GM12873 (cell line): Measurements from ENCODE around the gene RPS19.
A peak's percentile ranks its signal among the peaks of the same experiment; 100 is the strongest.

Experiments
- TF ChIP-seq, protein P1 (sequence below): IDR thresholded peaks from 2 replicates; pipeline ENCODE4 v1.5.1; 2012; ENCODE audit warnings: low read depth, mild to moderate bottlenecking, moderate library complexity, low read length, control low read depth; ENCODE audit not compliant: insufficient read depth; ENCODE audit errors: missing control alignments

The RPS19 gene

GRCh38 chr19:41889896-41890295, 29.8 kb downstream of the RPS19 start:
- TF ChIP-seq, protein P1, sequence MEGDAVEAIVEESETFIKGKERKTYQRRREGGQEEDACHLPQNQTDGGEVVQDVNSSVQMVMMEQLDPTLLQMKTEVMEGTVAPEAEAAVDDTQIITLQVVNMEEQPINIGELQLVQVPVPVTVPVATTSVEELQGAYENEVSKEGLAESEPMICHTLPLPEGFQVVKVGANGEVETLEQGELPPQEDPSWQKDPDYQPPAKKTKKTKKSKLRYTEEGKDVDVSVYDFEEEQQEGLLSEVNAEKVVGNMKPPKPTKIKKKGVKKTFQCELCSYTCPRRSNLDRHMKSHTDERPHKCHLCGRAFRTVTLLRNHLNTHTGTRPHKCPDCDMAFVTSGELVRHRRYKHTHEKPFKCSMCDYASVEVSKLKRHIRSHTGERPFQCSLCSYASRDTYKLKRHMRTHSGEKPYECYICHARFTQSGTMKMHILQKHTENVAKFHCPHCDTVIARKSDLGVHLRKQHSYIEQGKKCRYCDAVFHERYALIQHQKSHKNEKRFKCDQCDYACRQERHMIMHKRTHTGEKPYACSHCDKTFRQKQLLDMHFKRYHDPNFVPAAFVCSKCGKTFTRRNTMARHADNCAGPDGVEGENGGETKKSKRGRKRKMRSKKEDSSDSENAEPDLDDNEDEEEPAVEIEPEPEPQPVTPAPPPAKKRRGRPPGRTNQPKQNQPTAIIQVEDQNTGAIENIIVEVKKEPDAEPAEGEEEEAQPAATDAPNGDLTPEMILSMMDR = no peak

DNA sequence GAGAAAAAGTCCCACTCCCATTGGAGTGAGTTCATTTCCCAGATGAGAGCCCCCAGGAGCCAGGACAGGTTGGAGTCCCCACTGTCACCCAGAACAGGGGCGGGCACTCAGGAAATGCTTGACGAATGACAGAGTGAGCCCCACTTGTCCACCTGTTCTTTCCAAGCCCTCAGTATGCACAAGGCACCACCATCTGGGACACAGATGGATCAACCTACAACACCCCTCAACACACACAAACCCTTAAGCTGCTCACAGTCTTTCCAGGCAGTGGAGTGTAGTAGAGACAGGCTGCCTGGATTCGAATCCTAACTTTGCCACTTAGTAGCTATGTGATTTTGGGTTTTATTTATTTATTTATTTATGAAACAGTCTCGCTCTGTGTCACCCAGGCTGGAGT, 30.9 kb downstream of the RPS19 start:
- TF ChIP-seq, protein P1 = no peak

- TF ChIP-seq, protein P1 = no peak
These were observed 32.3 kb downstream of the RPS19 start for GRCh38 chr19:41892173-41892902.

DNA sequence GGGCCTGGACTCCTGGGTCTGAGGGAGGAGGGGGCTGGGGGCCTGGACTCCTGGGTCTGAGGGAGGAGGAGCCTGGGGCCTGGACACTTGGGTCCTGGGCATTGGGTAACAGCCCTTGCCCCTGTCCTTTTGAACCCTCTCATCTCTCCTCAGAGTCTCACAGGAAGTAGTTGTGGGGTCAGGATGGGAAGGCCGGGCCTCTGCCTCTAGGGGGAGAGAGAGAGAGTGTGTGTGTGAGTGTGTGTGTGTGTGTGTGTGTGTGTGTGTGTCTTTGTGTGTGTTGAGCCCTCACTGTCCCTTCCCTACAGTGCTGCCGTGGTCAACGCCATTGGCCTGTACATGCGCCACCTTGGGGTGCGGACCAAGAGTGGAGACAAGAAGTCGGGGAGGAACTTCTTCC, 33.8 kb downstream of the RPS19 start:
- TF ChIP-seq, protein P1 = peak; percentile 38

DNA sequence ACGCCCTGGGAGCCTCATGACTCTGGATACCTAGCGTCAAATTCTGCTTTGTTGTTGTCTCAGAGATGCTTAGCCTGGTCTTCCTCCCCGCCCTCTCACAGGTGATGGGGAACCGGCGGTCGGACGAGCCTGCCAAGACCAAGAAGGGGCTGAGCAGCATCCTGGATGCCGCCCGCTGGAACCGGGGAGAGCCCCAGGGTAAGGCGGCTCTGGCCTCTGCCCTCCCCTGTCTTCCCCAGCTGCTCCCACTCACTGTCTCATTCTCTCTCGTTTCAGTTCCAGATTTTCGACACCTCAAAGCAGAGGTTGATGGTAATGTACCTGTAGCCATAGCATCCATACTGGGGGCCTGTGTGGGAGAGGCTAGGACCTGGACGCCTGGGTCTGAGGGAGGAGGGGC, 34.3 kb downstream of the RPS19 start:
- TF ChIP-seq, protein P1 = no peak

GRCh38 chr19:41895745-41896580, 35.9 kb downstream of the RPS19 start:
- TF ChIP-seq, protein P1 = peak; percentile 49

- TF ChIP-seq, protein P1 = no peak
These were observed 36.5 kb downstream of the RPS19 start for GRCh38 chr19:41896581-41896942.
